HEK293 (cell line): Measurements from ENCODE around the gene NELL2.

Experiments used
- HOXC10 ChIP-seq: sonication (generic); formaldehyde crosslinking; IDR thresholded peaks from 2 replicates; pipeline ENCODE4 v1.8.1; 2023; ENCODE audit warnings: mild to moderate bottlenecking, missing genetic modification reagents
- ZNF830 ChIP-seq: fragments of 450-650 bp; IDR thresholded peaks from 2 replicates; pipeline ENCODE4 v1.5.0; 2018; ENCODE audit warnings: missing biosample characterization, missing genetic modification characterization, low read depth, mild to moderate bottlenecking, moderate library complexity

DNA sequence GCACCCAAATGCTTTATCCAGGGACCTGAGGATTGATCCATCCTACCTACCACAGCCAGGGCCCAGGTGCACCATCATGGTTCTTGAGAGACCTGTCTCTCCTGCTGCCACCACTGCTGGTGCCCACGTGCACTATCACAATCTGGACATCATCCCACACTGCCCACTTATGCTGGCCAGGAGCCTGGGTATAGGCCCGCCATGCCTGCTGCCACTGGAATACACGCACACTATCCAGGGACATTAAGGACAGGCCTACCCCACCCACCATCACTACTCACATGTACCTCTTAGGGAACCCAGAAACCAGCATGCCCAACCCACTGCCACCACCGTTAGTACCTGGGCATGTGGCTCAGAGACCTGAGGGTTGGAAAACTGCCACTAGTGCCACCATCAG, 207.7 kb downstream of the NELL2 start:
- no peak for TF ChIP-seq HOXC10 (CRISPR knock-in tag)
- no peak for TF ChIP-seq ZNF830 (tag by site-specific recombination)
